Pancreas (tissue), 10 donors: ENCODE results near the gene ANK2. TPM values are rescaled to one million over a fixed set of nuclear protein-coding genes. Genes with fewer than 3 reads are reported as not detected.
A peak's percentile ranks its signal among the peaks of the same experiment; 100 is the strongest.

ENCODE experiments used
- ATAC-seq, 4 donors: fragments of 200-7000 bp; cut with Tn5 transposase; one replicate each; pipeline versions ENCODE4 v1.8.0 to v1.9.1; 2020; ENCODE audit warnings: mild to moderate bottlenecking in 4 of 4, moderate library complexity in 4 of 4
- DNase-seq, 6 donors: peaks; one replicate each; pipeline ENCODE4 v3.0.0-alpha.2; 2020
- FAIRE-seq: peaks from 2 replicates; lab custom pipeline; 2012; peaks lifted over from hg19 to GRCh38; lab: Jason Lieb, UNC
- H3K27ac ChIP-seq, 4 donors: fragments of 200-600 bp; sonication (generic); 1 replicate in 3 of 4; 2 replicates in 1 of 4; pipeline versions ENCODE4 v1.5.0 to v1.8.0; 2020
- H3K27me3 ChIP-seq, 4 donors: fragments of 200-600 bp; one replicate each; pipeline ENCODE4 v1.8.0; 2021
- H3K36me3 ChIP-seq, 3 donors: fragments of 200-600 bp; sonication (generic) in 1 of 3; one replicate each; pipeline versions ENCODE4 v1.5.0 to v1.8.0; 2020 to 2021
- H3K4me1 ChIP-seq, 3 donors: fragments of 200-600 bp; one replicate each; pipeline ENCODE4 v1.8.0; 2021
- H3K4me3 ChIP-seq, 4 donors: fragments of 200-600 bp; sonication (generic) in 2 of 4; one replicate each; pipeline versions ENCODE4 v1.5.0 to v1.8.0; 2020 to 2021
- H3K9me3 ChIP-seq, 4 donors: fragments of 200-600 bp; one replicate each; pipeline ENCODE4 v1.8.0; 2021
- WGBS, 2 donors: extraction: QIAGEN DNeasy Blood & Tissue Kit; methylation state at CpG; one replicate each; pipeline ENCODE4 v1.1.7; 2013; 5-methylcytosine and 5-hydroxymethylcytosine counted together
- intact Hi-C, 3 donors: fragments of 100-400 bp; cut with DNase I; formaldehyde crosslinking; loops; one replicate each; pipeline versions ENCODE4 v1.11.1 to v1.14.2; 2022
- polyA plus RNA-seq, 2 donors: library from polyadenylated mRNA; stranded (reverse); fragments of 200-250 nt; gene quantifications; one replicate each; pipeline ENCODE4 v1.2.3, GENCODE V29; 2013
- total RNA-seq, 6 donors: library from RNA; stranded (reverse); fragmentation: NEBNext Ultra II Directional in 4 of 6; extraction: Animal tissue kit (Norgen Biotek cat#: 25700) in 4 of 6; gene quantifications; one replicate each; pipeline versions ENCODE4 v1.2.1 to v1.2.4, GENCODE V29; 2021 to 2023
- TF ChIP-seq, protein P1 (sequence below), 4 donors: fragments of 200-600 bp; sonication (generic) in 3 of 4; IDR thresholded peaks; one replicate each; pipeline versions ENCODE4 v1.5.0 to v1.8.0; 2021; ENCODE audit warnings: antibody characterized with exemption in 4 of 4
- donor health status: healthy with polysubstance abuse.
- donor health status: DM: no; HTN: no; CAD: no; lungs with moderate emphysema.
- donor health status: DM: no; HTN: no; CAD: no.
- donor health status: control.
- donor health status: control.
- donor health status: Bipolar disorder and iron deficiency.
- donor health status: DM: yes; HTN: yes; CAD: no.
- donor health status: DM: no; HTN: no; CAD: no.
- donor health status: DM: no; HTN: no; CAD: no.
- donor health status: DM: yes; HTN: yes; CAD: no.

Gene ANK2
- total and polyA plus RNA-seq, 8 donors: 1.0 to 4.2 (median 2.7) TPM

DNA sequence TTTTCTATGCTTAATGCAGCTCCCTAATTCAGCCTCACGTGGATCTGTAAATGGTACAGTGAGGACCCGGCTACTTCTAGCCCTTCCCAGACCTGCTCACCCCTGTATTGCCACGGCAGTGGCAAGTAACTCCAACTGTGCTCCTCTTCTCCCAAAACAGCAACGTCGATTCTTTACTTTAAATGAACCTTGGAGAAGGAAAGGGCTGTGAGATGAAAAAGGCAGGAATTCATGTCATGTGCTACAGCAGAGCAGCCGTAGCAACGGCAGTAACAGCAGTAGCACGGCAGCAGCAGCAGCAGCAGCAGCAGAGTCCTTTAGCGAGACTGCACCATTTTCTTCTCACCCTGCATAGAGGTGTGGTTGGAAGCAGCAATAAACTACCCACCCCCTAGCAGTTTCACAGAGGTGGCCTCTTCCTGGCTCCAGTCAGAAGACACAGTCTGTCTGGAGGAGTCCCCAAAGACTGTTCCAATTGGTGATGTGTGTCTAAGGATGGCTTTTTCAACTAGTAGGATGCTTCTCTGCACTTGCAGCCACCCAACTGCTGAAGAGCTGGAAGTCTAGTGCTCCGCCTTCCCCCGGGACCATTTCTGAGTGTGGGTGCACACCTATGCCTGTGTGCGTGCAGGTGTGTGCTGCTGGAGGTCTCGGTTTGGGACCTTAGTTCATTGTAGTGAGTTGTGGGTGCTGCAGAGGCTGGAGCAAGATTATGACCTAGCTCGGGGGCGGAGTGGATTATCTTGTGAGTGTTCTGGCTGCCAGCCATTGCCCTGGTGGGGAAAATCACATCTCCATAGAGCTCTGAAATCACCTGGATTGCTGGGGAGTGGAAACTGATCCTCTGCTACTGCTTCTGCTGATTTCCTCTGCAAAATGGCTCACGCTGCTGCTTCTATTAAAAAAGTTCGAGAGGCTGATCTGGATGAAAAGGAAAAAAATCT lies 67.2 kb downstream of the ANK2 start:
- ATAC-seq: peak; percentile 77 to 94 (median 88)
- TF ChIP-seq, protein P1, sequence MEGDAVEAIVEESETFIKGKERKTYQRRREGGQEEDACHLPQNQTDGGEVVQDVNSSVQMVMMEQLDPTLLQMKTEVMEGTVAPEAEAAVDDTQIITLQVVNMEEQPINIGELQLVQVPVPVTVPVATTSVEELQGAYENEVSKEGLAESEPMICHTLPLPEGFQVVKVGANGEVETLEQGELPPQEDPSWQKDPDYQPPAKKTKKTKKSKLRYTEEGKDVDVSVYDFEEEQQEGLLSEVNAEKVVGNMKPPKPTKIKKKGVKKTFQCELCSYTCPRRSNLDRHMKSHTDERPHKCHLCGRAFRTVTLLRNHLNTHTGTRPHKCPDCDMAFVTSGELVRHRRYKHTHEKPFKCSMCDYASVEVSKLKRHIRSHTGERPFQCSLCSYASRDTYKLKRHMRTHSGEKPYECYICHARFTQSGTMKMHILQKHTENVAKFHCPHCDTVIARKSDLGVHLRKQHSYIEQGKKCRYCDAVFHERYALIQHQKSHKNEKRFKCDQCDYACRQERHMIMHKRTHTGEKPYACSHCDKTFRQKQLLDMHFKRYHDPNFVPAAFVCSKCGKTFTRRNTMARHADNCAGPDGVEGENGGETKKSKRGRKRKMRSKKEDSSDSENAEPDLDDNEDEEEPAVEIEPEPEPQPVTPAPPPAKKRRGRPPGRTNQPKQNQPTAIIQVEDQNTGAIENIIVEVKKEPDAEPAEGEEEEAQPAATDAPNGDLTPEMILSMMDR (IDR thresholded peaks at IDR 0.05): no peak
- no peak for FAIRE-seq
- 23 to 24% methylated on average over 17 of the region's 17 CpGs for WGBS, 2 donors
- Histone ChIP-seq H3K27me3 (no peaks in the 10 kb centered on the region), H3K27ac (no peak overlapping the region), H3K9me3 (no peaks in the 10 kb centered on the region), H3K36me3 (no peaks in the 10 kb centered on the region), H3K4me3 (peak overlapping the region in 2 of 4 donors; percentile 18), H3K4me1 (no peaks in the 10 kb centered on the region)
- intact Hi-C loops: no loop called here
- peak in 3 of 6 donors; percentile 4 to 52 (median 16) for DNase-seq

DNA sequence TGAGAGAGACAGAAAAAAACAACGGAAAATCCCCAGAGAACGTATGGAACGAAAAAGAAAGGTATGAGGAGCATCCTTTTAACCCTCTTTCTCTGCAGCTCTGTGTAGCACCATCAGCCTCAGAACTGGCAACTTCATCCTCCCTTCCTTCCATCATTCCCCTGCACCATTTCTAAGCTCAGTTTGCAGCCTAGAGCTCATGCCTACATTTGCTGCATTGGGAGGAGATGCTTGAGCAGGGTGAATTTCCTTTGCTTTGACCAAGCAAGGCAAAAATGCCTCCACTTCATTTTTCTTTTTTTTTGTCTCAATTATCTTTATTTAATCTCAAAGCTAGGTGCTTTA lies 67.9 kb downstream of the ANK2 start:
- DNase-seq (no peak), FAIRE-seq (no peak), ATAC-seq (peak in 1 of 4 donors; percentile 26)
- Histone ChIP-seq H3K27me3 (no peaks in the 10 kb centered on the region), H3K4me3 (peak overlapping the region in 1 of 4 donors; percentile 18), H3K4me1 (no peaks in the 10 kb centered on the region), H3K36me3 (no peaks in the 10 kb centered on the region), H3K27ac (no peak overlapping the region), H3K9me3 (no peaks in the 10 kb centered on the region)
- TF ChIP-seq, protein P1 (IDR thresholded peaks at IDR 0.05): no peak
- intact Hi-C loops: no loop called here
- WGBS, 2 donors: 52 to 69% methylated on average over 3 of the region's 3 CpGs

- Histone ChIP-seq H3K9me3 (no peaks in the 10 kb centered on the region), H3K4me1 (no peaks in the 10 kb centered on the region), H3K27ac (no peak overlapping the region), H3K27me3 (no peaks in the 10 kb centered on the region), H3K4me3 (no peak overlapping the region), H3K36me3 (no peaks in the 10 kb centered on the region)
- 80 to 81% methylated on average over 1 of the region's 1 CpG for WGBS, 2 donors
- no peak for DNase-seq
- FAIRE-seq: no peak
- intact Hi-C loops: no loop called here
- ATAC-seq: no peak
- TF ChIP-seq, protein P1 (IDR thresholded peaks at IDR 0.05): no peak
These were observed 72.6 kb downstream of the ANK2 start for GRCh38 chr4:113122066-113122465.

- no peaks in the 10 kb centered on the region for H3K36me3 ChIP-seq
- H3K27me3 ChIP-seq: no peaks in the 10 kb centered on the region
- no peak for FAIRE-seq
- TF ChIP-seq, protein P1 (IDR thresholded peaks at IDR 0.05): no peak
- intact Hi-C loops: no loop called here
- no peak for ATAC-seq
- H3K4me3 ChIP-seq: no peak overlapping the region
- DNase-seq: no peak
- no peaks in the 10 kb centered on the region for H3K4me1 ChIP-seq
- no peak overlapping the region for H3K27ac ChIP-seq
- 82 to 90% methylated on average over 1 of the region's 1 CpG for WGBS, 2 donors
- no peaks in the 10 kb centered on the region for H3K9me3 ChIP-seq
These were observed 76.0 kb downstream of the ANK2 start for GRCh38 chr4:113125418-113125817.

- TF ChIP-seq, protein P1 (IDR thresholded peaks at IDR 0.05): no peak
- no peaks in the 10 kb centered on the region for H3K27me3 ChIP-seq
- DNase-seq: no peak
- H3K27ac ChIP-seq: no peak overlapping the region
- ATAC-seq: no peak
- H3K36me3 ChIP-seq: no peaks in the 10 kb centered on the region
- no peak for FAIRE-seq
- no peak overlapping the region for H3K4me3 ChIP-seq
- intact Hi-C loops: no loop called here
- H3K9me3 ChIP-seq: no peaks in the 10 kb centered on the region
- H3K4me1 ChIP-seq: no peaks in the 10 kb centered on the region
These were observed 81.7 kb downstream of the ANK2 start for GRCh38 chr4:113131136-113131535.
